HCT116 (cell line): ENCODE results near the gene SPINK2. TPM values are rescaled to one million over a fixed set of nuclear protein-coding genes. Genes with fewer than 3 reads are reported as not detected.

ENCODE experiments used
- ATAC-seq: fragments of 200-7000 bp; cut with Tn5 transposase; 2 replicates; pipeline ENCODE4 v1.9.1; 2020; ENCODE audit warnings: mild to moderate bottlenecking, moderate library complexity
- BruUV-seq: library from RNA; stranded (reverse); fragments of 400-500 nt; replicated peaks from 2 replicates; lab custom pipeline; 2021; lab: Mats Ljungman, UMichigan
- CTCF ChIA-PET: fragments of 300-600 bp; sonication (Branson Sonifier 250); formaldehyde crosslinking; loops from one replicate; lab custom pipeline; 2021; ENCODE audit warnings: antibody characterized with exemption; lab: Charles Lee
- POLR2A ChIA-PET: fragments of 300-600, 350-600 bp; sonication (Branson Sonifier 250); formaldehyde crosslinking; loops from one replicate; lab custom pipeline; 2021; ENCODE audit warnings: antibody characterized with exemption; lab: Charles Lee
- RAD21 ChIA-PET, 2 experiments: fragments of 300-600 bp; sonication (Branson Sonifier 250); formaldehyde crosslinking; loops; one replicate each; lab custom pipeline; 2023; ENCODE audit warnings: low total read pairs in 2 of 2; ENCODE audit not compliant: uncharacterized antibody in 2 of 2, unreplicated experiment in 2 of 2, low non-redundant PET in 1 of 2; lab: Charles Lee
- DNase-seq: peaks from one replicate; pipeline ENCODE4 v3.0.0-alpha.2; 2010; ENCODE audit warnings: low read depth, low spot score
- H2AFZ ChIP-seq: fragments of 200-600 bp; shearing (Covaris generic), sonication (generic); 2 replicates; pipeline ENCODE4 v1.6.1; 2017; ENCODE audit warnings: low read depth, mixed run types, mixed read lengths, antibody characterized with exemption, low read length; ENCODE audit not compliant: poor library complexity, severe bottlenecking
- H3K27ac ChIP-seq: 2 replicates; pipeline ENCODE4 v1.5.1; 2012; ENCODE audit warnings: low read depth, low read length
- H3K27me3 ChIP-seq: fragments of 200-600 bp; sonication (generic); 2 replicates; pipeline ENCODE4 v1.6.1; 2016; ENCODE audit warnings: mixed run types, low read length, mixed read lengths; ENCODE audit not compliant: insufficient read depth
- H3K36me3 ChIP-seq, 2 experiments: fragments of 200-500 bp in 1 of 2; fragments of 200-600 bp in 1 of 2; sonication (Bioruptor generic) in 1 of 2; sonication (generic) in 1 of 2; 2 replicates each; pipeline versions ENCODE4 v1.5.1 to v1.6.1; 2014 to 2016; ENCODE audit warnings: low read length in 2 of 2, inconsistent platforms in 1 of 2, mixed read lengths in 1 of 2, mixed run types in 1 of 2; ENCODE audit not compliant: insufficient read depth in 2 of 2, control insufficient read depth in 1 of 2
- H3K4me1 ChIP-seq, 2 experiments: fragments of 200-600 bp in 1 of 2; sonication (generic) in 1 of 2; 2 replicates each; pipeline versions ENCODE4 v1.5.1 to v1.6.1; 2012 to 2017; ENCODE audit warnings: low read length in 2 of 2, inconsistent platforms in 1 of 2, mild to moderate bottlenecking in 1 of 2, mixed read lengths in 1 of 2, mixed run types in 1 of 2, moderate library complexity in 1 of 2; ENCODE audit not compliant: insufficient read depth in 2 of 2, control insufficient read depth in 1 of 2
- H3K4me2 ChIP-seq: fragments of 200-600 bp; sonication (generic); 2 replicates; pipeline ENCODE4 v1.6.1; 2017; ENCODE audit warnings: mixed run types, low read length, mixed read lengths
- H3K4me3 ChIP-seq, 2 experiments: fragments of 200-600 bp in 1 of 2; sonication (generic) in 1 of 2; replicated peaks in 1 of 2; 2 replicates each; pipeline ENCODE4 v1.5.1; 2011 to 2016; ENCODE audit warnings: low read length in 2 of 2, control low read depth in 1 of 2, low read depth in 1 of 2, mild to moderate bottlenecking in 1 of 2, mixed read lengths in 1 of 2, mixed run types in 1 of 2
- H3K79me2 ChIP-seq: fragments of 200-600 bp; sonication (generic); 2 replicates; pipeline ENCODE4 v1.6.1; 2017; ENCODE audit warnings: mild to moderate bottlenecking, mixed run types, low read length, moderate library complexity, mixed read lengths; ENCODE audit not compliant: insufficient read depth
- H3K9ac ChIP-seq: fragments of 200-600 bp; sonication (generic); 2 replicates; pipeline ENCODE4 v1.6.1; 2016; ENCODE audit warnings: low read length, mixed read lengths
- H3K9me2 ChIP-seq: fragments of 200-600 bp; sonication (generic), shearing (Covaris generic); 2 replicates; pipeline ENCODE4 v1.6.1; 2017; ENCODE audit warnings: mixed run types, mild to moderate bottlenecking, moderate library complexity; ENCODE audit not compliant: insufficient read depth
- H3K9me3 ChIP-seq, 2 experiments: fragments of 200-500 bp in 1 of 2; fragments of 200-600 bp in 1 of 2; sonication (Bioruptor generic) in 1 of 2; sonication (generic) in 1 of 2; 2 replicates each; pipeline ENCODE4 v1.6.1; 2014 to 2017; ENCODE audit warnings: low read length in 2 of 2, mixed read lengths in 2 of 2, inconsistent platforms in 1 of 2, low read depth in 1 of 2, mild to moderate bottlenecking in 1 of 2, mixed run types in 1 of 2, moderate library complexity in 1 of 2; ENCODE audit not compliant: control insufficient read depth in 1 of 2, insufficient read depth in 1 of 2
- H4K20me1 ChIP-seq: fragments of 200-600 bp; sonication (generic), shearing (Covaris generic); 2 replicates; pipeline ENCODE4 v1.6.1; 2017; ENCODE audit warnings: mixed run types, mild to moderate bottlenecking, moderate library complexity; ENCODE audit not compliant: insufficient read depth
- CBX3 ChIP-seq: IDR thresholded peaks from 2 replicates; pipeline ENCODE4 v1.6.1; 2012; ENCODE audit warnings: low read depth
- CEBPB ChIP-seq: IDR thresholded peaks from 2 replicates; pipeline ENCODE4 v1.6.1; 2012; ENCODE audit warnings: low read depth
- CTCF ChIP-seq, 3 experiments: fragments of 200-600 bp in 1 of 3; sonication (generic) in 1 of 3; IDR thresholded peaks in 2 of 3; conservative IDR thresholded peaks in 1 of 3; 2 replicates each; pipeline ENCODE4 v1.5.1; 2012 to 2017; ENCODE audit warnings: low read depth in 2 of 3, low read length in 2 of 3, antibody characterized with exemption in 1 of 3, borderline replicate concordance in 1 of 3, control low read depth in 1 of 3, mild to moderate bottlenecking in 1 of 3, mixed read lengths in 1 of 3, mixed run types in 1 of 3, moderate library complexity in 1 of 3; ENCODE audit not compliant: insufficient read depth in 1 of 3
- ELF1 ChIP-seq: IDR thresholded peaks from 2 replicates; pipeline ENCODE4 v1.6.1; 2012; ENCODE audit warnings: low read depth, borderline replicate concordance
- FOSL1 ChIP-seq: IDR thresholded peaks from 2 replicates; pipeline ENCODE4 v1.6.1; 2012; ENCODE audit warnings: low read depth
- MAX ChIP-seq: IDR thresholded peaks from 2 replicates; pipeline ENCODE4 v1.6.1; 2012
- POLR2A ChIP-seq: IDR thresholded peaks from 2 replicates; pipeline ENCODE4 v1.7.0; 2011; ENCODE audit warnings: borderline replicate concordance; ENCODE audit not compliant: insufficient read depth, insufficient read length; ENCODE audit errors: extremely low read depth
- POLR2AphosphoS5 ChIP-seq: IDR thresholded peaks from 2 replicates; pipeline ENCODE4 v1.6.1; 2011; ENCODE audit warnings: mild to moderate bottlenecking, low read depth, low read length, moderate library complexity
- RAD21 ChIP-seq: IDR thresholded peaks from 2 replicates; pipeline ENCODE4 v1.6.1; 2012; ENCODE audit warnings: low read depth, mild to moderate bottlenecking
- SIN3A ChIP-seq: IDR thresholded peaks from 2 replicates; pipeline ENCODE4 v1.6.1; 2012; ENCODE audit warnings: low read depth
- SRF ChIP-seq: IDR thresholded peaks from 2 replicates; pipeline ENCODE4 v1.6.1; 2012; ENCODE audit warnings: low read depth
- YY1 ChIP-seq: IDR thresholded peaks from 2 replicates; pipeline ENCODE4 v1.6.1; 2011; ENCODE audit warnings: low read length, low read depth, moderate library complexity, mild to moderate bottlenecking; ENCODE audit not compliant: insufficient replicate concordance; ENCODE audit errors: extremely low read depth
- ZFX ChIP-seq: fragments of 450-650 bp; IDR thresholded peaks from 2 replicates; pipeline ENCODE4 v1.6.1; 2017
- intact Hi-C: fragments of 100-400 bp; cut with micrococcal nuclease; formaldehyde crosslinking; loops from 2 replicates; pipeline ENCODE4 v1.10.0; 2022
- total RNA-seq: library from RNA; stranded (reverse); gene quantifications from one replicate; pipeline ENCODE4 v1.2.1, GENCODE V29; 2021; ENCODE audit not compliant: unreplicated experiment

Gene SPINK2
- total RNA-seq, 1 experiment from 2014 or later, result 2.4 TPM

GRCh38 chr4:56796211-56796610 is 25.3 kb downstream of the SPINK2 start:
- Histone ChIP-seq H3K9me2 (no peaks in the 10 kb centered on the region), H4K20me1 (no peaks in the 10 kb centered on the region), H3K4me1 (peaks cover 0 to 6% of the 10 kb centered on the region in 2 experiments; a peak in 2 of 4 replicates), H2AFZ (no peak overlapping the region), H3K27me3 (no peaks in the 10 kb centered on the region), H3K79me2 (no peaks in the 10 kb centered on the region), H3K36me3 (no peaks in the 10 kb centered on the region), H3K4me2 (no peak overlapping the region), H3K9me3 (no peaks in the 10 kb centered on the region), H3K4me3 (no peak overlapping the region), H3K9ac (no peak overlapping the region), H3K27ac (no peak overlapping the region)
- RAD21 ChIA-PET, result no interaction called here
- CTCF ChIA-PET, result no interaction called here
- BruUV-seq, result no TSS peak
- DNase-seq (no peak), ATAC-seq (no peak)
- TF ChIP-seq MAX (no peak), SIN3A (no peak), CTCF (IDR thresholded peaks at IDR 0.05 in 2 of 3, conservative IDR thresholded peaks at IDR 0.05 in 1 of 3; ENCODE audit: borderline replicate concordance in 1 of 3, insufficient read depth in 1 of 3, low read depth in 2 of 3, low read length in 2 of 3) (no peak), RAD21 (no peak), CEBPB (no peak), SRF (no peak), ZFX (no peak), YY1 (no peak), CBX3 (no peak), FOSL1 (no peak), POLR2A (no peak), POLR2AphosphoS5 (no peak), ELF1 (no peak)
- intact Hi-C loops, result no loop called here
- POLR2A ChIA-PET, result no interaction called here
